Measurements from ENCODE around the gene RAPGEF4.
A peak's percentile ranks its signal among the peaks of the same experiment; 100 is the strongest.
"Not testable (repeated sequence)": the region's sequence is repeated elsewhere in the genome, so short reads cannot be mapped to it uniquely, and the experiment has no call there.

The RAPGEF4 gene

GRCh38 chr2:173032032-173032431 is 296.4 kb downstream of the RAPGEF4 start:
- DNase-seq (ENCODE audit: low read depth in 3 of 3), result no peak

- no peak for DNase-seq (ENCODE audit: low read depth in 3 of 3)
Measured at GRCh38 chr2:173033084-173033483, 297.4 kb downstream of the RAPGEF4 start.

- no peak for DNase-seq (ENCODE audit: low read depth in 3 of 3)
Measured at GRCh38 chr2:173034143-173034542, 298.5 kb downstream of the RAPGEF4 start.

- DNase-seq (ENCODE audit: low read depth in 3 of 3), result no peak
Measured at GRCh38 chr2:173037245-173038120, 301.8 kb downstream of the RAPGEF4 start.

GRCh38 chr2:173038257-173038656 is 302.6 kb downstream of the RAPGEF4 start:
- not testable (repeated sequence) for DNase-seq (ENCODE audit: low read depth in 3 of 3)

DNA sequence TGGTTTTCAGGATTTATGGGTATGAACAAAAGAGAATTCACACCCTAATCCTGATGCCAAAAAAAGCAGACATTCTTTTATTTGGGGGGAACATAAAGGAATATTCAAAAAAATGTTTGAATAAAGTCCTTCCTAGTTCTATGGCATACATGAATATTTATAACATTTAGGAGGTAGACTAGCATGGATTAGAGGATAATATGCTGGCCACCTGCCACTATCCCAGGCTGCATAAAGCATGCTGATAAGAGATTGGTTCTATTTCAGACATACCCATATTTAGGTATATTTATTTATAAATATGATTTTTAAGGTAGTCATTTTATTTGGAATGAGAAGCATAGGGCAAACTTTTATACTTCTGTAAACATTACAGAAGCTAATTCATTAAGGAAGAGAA is 305.1 kb downstream of the RAPGEF4 start:
- no peak for DNase-seq (ENCODE audit: low read depth in 3 of 3)

DNA sequence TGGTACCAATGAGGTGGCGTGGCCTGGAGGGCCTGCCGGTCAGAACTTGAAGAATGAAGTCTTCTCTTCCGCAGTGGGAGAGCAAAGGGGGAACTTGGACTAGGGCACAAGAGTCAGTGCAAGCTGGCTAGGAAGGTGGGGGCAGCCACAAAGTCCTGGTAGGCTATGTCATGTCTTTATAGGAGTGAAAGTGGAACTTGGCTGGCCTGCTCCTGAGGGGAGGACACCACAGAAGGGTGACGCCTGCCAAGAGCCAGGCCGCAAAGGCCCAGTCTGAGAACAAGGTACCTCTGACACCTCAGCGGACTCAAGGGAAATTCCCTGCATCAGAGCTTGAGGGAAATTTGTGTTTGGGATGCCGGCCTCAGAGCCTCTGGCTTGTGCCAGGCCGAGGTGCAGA is 307.8 kb downstream of the RAPGEF4 start:
- no peak for DNase-seq (ENCODE audit: low read depth in 3 of 3)

DNA sequence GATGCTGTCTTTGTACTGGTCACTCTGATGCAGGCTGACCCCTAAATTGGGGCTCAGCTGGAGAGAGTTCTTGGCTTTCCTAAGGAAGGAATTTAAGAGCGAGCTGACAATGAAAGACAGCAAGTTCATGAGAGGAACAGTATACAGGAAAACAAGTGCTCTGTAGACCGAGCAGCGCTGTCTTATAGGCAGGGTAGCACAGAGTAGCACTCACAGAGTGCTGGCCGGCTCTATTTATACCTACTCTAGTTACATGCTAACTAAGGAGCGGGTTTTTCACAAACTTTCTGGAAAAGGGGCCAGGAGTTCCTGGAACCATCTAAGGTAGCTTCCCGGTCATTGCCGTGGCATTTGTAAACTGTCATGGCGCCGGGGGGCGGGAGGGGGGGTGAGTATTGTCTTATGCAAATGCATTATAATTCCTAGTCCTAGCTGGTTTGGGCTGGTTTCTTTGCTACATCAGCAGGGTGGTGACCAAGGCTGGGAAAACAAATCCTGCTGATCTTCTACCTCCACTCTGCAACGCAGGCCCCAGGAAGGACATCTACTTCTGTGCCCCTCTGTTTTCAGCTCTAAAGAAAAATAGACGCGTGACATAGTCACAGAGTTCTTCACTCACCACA is 308.4 kb downstream of the RAPGEF4 start:
- DNase-seq (ENCODE audit: low read depth in 3 of 3), result no peak

DNA sequence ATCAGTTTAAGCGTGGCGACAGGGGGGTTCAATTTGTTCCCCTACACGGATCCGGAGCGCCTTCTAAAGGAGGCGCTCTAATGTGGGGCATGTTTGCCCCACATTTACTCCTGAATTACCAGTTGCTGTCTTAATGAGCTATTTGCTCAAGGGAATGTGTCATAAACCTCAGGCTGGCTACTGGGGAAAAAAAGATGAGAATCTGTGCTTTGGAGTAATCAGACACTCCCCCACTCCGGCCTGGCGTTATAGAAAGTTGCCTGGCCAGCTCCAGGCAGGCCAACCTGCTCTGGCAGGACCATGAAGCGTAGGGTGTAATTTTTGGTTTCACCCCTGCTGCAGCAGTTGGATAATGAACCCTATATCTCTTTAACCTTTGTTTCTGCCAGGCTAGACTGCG is 309.0 kb downstream of the RAPGEF4 start:
- DNase-seq (ENCODE audit: low read depth in 3 of 3), result no peak

GRCh38 chr2:173045181-173045580 is 309.5 kb downstream of the RAPGEF4 start:
- DNase-seq (ENCODE audit: low read depth in 3 of 3), result no peak

- no peak for DNase-seq (ENCODE audit: low read depth in 3 of 3)
Measured at GRCh38 chr2:173048522-173048896, 312.9 kb downstream of the RAPGEF4 start.

DNA sequence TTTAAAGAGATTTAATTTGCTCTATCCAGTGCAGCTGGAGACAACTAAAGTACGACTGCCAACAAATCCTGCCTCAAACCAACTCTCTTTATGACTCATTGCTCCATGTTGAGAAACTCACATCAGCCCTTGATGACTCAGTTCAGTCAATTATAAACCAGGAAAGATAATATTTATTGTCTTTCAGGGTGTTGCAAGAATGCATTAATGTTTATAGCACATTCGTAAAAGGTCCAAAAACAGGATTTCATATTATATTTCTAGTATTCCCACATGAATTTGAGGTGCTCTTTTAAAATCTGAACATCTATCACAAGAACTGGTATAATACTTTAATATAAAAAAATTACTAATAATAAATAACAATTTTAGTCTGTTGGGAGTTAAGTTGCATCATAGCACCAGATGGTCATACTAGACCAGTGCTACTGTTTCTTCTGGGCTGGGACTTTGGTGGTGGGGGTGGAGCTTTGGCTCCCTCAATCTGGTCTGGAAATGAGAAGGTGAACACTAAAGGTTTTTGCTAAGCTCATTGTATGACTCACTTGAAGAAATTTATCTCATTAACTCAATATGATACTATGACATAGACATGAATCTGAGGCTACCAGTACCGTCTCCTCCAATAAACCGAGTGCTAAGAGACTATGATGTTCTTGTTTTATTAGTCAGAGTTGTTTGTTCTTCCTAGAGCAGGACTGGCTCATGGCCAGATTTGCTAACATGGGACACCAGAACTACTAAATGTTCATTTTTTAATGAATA is 313.4 kb downstream of the RAPGEF4 start:
- DNase-seq (ENCODE audit: low read depth in 3 of 3), result peak in 2 of 3 experiments; percentile 5 to 45

- DNase-seq (ENCODE audit: low read depth in 3 of 3), result no peak
Measured at GRCh38 chr2:173049831-173050230, 314.2 kb downstream of the RAPGEF4 start.

GRCh38 chr2:173050684-173051083 is 315.0 kb downstream of the RAPGEF4 start:
- DNase-seq (ENCODE audit: low read depth in 3 of 3), result no peak

DNA sequence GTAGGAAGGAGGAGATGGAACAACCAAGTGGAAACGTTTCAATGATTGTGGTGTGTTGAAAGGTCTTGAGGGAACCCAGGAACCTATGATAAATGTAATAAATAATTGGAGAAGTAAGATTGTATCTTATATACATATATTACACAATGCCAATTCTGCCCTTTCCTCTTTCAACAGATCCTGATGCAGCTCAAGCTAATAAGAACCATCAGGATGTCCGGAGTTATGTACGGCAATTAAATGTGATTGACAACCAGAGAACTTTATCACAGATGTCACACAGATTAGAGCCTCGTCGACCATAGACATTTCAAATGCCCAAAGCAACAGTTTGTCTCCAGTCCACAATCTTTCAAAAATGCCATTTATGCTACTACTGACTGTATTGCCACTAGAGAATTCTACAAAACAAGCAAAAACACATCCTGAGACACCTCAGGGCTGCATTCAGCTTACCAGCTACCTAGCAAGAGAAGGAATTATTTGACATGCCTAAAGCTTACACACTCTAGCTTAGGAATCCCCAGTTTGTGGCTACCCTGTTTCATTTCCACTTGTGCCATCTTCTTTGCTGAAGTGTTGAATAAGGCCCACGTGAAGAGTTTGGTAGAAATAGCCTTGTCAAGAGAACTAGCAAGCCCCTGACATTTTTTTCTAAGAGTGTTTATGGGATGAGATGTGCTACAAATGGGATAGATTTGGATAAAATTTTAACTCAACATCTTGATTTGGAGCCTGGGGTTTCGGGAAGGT is 316.0 kb downstream of the RAPGEF4 start:
- DNase-seq (ENCODE audit: low read depth in 3 of 3), result no peak

- DNase-seq (ENCODE audit: low read depth in 3 of 3), result no peak
Measured at GRCh38 chr2:173053043-173053699, 317.5 kb downstream of the RAPGEF4 start.

DNA sequence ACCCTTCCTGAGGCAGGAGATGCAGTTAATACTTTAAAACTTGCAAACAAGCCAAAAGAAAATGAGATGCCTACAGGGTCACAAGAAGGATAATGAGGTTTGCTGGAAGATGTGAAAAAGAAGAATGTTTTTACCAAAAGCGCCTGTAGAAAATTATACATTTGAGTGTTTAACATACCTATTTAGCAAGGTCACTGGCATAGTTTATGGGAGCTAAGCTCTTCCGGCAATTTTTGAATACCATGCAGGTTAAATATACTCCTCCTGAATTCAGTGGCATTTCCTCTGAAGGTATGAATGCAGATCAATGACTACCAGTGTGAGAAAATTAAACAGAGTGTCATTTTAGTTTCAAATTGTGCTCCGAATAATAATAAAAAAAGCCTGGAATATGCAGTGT is 318.8 kb downstream of the RAPGEF4 start:
- no peak for DNase-seq (ENCODE audit: low read depth in 3 of 3)

GRCh38 chr2:173056705-173057364 is 321.2 kb downstream of the RAPGEF4 start:
- DNase-seq (ENCODE audit: low read depth in 3 of 3), result no peak

GRCh38 chr2:173058097-173058496 is 322.5 kb downstream of the RAPGEF4 start:
- DNase-seq (ENCODE audit: low read depth in 3 of 3), result no peak

GRCh38 chr2:173058673-173059072 is 323.0 kb downstream of the RAPGEF4 start:
- DNase-seq (ENCODE audit: low read depth in 3 of 3), result no peak

GRCh38 chr2:173059292-173059691 is 323.6 kb downstream of the RAPGEF4 start:
- no peak for DNase-seq (ENCODE audit: low read depth in 3 of 3)

Data from stimulated activated CD4-positive, alpha-beta T cell treated with anti-CD3 and anti-CD28 coated beads, TNF-alpha, amount 100 ng/mL, for 24 hours (primary cell).